GM21423 (cell line): Measurements from ENCODE around the gene MAML2.
"Not testable (repeated sequence)": the region's sequence is repeated elsewhere in the genome, so short reads cannot be mapped to it uniquely, and the experiment has no call there.

Experiments used
- ATAC-seq: cut with Tn5 transposase; IDR thresholded peaks from one replicate; pipeline ENCODE4 v1.9.1; 2021; ENCODE audit warnings: mild to moderate bottlenecking, moderate library complexity; ENCODE audit not compliant: unreplicated experiment

MAML2 gene

DNA sequence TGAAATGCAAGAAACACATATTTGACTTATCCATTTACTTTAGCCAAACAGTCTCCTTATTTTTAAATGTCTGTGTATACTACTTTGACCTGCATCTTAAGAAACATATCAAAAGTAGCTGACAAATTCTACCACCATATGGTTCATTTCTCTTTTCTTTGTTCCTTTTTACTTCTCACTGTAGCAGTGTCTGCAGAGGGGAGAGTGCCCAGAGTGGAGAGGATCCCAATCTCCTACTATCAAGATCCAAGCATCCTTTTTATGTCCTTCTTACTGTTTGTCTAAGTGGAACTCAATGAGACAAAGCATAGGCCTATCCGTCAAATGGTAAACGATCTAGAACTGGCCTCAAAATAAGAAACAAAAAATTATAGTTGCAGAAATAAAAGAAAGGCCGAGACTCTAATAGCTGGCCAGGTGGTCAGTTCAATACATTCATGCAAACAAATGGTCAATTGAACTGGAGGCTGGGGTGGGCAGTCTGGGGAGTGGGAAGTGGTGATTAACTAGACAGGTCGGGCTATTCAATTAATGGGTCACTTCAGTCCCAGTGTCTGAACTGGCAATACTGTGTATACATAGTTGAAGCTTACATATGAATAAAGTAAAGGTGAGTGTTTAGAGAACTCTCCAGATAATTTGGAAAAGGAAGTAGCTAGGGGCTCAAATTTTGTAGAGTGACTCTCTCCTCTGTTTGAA, 149.1 kb downstream of the MAML2 start:
- ATAC-seq = no peak

DNA sequence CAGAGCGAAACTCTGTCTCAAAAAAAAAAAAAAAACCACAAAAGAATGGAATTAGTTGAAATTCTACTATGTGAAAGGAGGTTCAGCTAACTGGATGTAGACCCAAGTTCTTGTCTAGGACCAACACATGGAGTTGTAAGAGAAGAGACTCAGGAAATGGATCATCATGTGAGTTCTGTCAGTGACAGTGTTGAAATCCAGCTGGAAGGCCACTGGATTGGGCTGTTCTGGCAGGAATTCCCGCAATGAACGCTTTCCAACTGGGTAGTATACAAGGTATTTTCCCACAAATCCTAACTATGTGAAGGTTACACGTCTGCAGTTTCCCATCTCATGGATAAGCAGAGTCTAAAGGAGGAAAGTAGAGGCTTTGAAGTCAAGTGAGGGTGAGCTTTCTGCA, 151.2 kb downstream of the MAML2 start:
- ATAC-seq = no peak

DNA sequence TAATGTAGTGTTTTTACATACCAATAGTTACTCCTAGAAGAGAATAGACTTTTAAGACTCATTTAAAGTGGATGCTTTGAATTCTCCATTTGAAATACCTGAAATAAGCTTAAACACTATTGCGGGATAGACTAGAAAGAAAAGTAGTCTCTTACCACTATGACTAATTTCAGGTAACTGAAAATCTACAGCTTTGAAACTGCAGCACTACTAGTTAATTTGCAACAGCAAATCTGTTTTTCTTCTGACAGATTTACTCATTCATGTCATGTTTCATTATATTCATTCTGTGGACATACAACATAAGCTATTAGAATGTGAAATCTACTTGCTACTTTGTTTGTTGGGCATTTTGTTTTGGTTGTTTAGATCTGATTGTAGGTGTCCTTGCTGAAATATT, 153.6 kb downstream of the MAML2 start:
- peak; percentile 38 for ATAC-seq

DNA sequence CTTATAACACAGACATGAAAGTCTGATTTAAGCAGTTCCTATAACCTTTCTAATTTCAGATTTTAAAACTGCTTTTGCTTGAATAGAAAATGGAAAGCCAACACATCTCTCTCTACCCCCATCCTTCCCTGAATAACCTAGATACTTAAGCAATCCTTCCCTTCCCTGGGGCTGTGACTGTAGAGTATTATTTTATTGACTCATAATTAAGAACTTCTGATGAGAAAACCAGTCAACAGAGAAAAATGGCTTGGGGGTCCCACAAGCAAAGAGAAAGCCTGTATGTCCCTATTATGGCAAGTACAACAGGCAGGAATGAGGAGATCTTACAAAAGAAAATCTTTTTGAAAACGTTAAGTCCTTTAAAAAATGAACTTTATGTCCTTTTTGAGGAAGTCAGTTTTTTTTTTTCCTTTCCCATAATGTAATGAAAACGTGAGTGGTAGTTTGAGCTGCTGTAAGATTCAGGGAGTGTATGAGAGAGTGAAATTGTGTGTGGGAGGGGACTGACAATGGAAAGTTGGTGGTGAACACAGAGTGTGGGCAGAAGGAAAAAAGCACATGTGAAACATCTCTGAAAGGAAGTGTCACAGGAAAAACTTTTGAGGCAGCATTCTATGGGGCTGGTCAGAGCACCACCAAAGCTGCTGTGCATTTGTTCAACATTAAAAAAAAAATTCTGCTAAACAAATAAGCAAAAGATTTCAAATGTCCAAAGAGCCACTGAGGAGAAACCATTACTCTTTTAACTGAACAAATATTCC, 154.6 kb downstream of the MAML2 start:
- peak; percentile 51 for ATAC-seq

DNA sequence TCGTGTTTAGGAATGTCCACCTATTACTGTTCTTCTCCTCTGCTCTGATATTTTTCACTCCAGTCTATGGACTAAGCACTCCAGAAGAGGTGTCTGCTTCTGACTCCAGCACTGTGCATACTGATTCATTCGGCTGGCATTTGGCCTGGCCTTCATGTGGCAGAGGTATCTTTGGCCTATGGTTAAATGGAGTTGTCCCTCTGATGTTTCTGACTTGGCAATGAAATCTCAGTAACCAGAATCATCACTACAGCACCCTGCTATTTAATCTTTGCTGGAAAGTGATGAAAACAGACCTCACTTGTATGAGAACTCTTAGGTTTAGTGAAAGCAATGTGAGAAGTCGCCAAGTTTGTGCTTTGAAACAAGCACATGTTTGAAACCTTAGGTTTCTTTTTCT, 155.2 kb downstream of the MAML2 start:
- no peak for ATAC-seq

DNA sequence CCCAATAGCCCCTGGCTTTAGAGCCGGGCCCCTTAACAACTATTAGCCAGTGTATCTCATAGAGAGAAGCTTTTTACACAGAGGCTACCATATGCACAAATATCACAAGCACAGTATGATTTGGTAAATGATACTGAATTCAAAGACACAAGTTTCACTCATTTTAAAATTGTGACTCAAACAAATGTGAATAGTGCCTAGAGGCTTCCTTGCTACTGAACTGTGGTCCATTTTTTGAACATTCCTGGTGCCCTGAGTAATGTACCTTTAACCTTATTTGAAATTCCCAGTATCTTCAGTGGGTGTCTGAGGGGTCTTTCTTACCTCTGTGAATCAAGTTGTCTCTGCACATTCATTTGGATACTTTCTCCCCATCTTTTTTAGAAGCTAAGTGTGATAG, 156.2 kb downstream of the MAML2 start:
- no peak for ATAC-seq

DNA sequence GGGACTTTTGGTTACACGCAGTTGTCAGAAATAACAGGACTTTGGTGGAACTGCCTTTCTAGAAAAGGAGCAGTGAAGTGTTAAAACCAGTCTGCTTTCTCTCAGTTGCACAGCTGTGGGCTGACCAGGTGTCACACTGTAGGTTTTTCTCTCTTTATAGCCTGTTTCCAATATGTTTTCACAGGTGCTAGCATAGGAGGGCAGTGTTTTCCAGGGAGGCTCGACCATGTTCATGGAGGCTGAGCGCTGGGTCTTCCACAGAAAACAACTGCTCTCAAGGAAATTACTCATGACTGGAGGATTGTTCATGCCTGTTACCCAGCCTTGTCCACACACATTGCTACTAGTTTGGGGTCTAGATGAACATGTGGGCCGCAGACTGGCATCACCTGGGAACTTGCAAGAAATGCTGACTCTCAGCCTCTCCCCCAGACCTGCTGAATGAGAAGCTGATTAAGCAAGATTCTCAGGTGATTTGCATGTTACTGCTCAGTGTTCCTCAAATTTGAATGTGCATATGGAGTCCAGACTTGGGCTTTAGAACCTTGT, 157.7 kb downstream of the MAML2 start:
- peak; percentile 66 for ATAC-seq

DNA sequence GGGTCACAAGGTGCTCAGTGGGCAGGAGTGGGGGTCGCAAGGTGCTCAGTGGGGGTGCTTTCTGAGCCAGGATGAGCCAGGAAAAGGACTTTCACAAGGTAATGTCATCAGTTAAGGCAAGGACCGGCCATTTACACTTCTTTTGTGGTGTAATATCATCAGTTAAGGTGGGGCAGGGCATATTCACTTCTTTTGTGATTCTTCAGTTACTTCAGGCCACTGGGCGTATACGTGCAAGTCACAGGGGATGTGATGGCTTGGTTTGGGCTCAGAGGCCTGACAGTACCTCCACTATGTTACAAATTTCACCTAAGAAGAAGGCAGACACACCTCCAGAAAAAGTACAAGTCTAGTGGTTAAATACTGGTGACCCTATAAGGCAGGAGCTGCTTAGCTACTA, 162.1 kb downstream of the MAML2 start:
- not testable (repeated sequence) for ATAC-seq

DNA sequence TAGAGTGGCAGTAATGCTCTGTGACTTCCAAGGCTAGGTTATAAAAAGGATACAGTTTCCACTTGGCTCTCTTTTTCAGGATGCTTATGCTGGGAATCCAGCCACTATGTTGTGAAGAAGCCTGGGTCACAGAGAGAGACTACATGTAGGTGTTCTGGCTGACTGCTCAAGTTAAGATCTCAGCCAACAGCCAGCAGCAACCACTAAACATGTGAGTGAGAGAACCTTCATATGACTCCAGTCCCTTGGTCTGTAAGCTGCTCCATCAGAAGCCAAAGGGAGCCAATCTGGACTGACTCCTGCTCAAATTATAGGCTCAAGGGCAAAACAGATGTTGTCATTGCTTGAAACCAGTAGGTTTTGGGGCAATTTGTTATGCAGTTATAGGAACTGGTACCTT, 162.7 kb downstream of the MAML2 start:
- ATAC-seq = peak; percentile 53

DNA sequence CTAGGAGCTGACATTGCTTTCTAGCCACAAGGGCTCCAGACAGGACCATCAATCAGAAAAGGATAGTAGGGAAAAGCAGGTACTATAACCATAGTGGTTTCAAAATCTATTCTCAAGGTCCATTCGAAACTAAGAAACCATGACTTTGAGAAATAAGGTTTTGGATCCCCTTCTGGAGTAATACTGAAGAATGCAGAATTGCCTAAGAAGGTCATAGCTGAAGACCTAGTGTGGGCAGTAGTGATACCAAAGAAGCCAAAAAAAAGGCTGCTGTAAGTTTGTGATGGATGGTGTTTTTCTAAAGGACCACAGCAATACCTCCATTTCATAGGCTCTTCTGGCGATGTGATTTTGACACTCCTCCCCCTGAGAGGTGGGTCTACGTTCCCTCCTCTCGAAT, 163.1 kb downstream of the MAML2 start:
- peak; percentile 30 for ATAC-seq

DNA sequence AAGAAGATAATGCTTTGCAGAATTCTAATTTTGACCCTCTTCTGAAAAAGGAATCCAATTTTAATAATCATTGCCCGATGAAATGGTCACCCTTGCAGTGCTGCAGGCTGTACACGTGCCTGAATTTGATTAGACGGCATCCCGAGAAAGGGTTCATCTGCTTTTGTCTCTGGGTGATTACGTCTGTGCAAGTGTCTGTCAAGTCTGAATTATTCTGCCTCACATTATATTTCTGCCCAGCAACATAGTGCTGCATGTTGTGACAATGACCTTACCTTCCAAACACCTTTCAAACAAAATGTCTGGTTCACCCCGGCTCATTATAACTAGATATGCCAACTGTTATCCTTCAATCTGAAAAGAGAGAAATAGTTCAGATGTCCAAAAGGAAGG, 164.1 kb downstream of the MAML2 start:
- ATAC-seq = no peak

DNA sequence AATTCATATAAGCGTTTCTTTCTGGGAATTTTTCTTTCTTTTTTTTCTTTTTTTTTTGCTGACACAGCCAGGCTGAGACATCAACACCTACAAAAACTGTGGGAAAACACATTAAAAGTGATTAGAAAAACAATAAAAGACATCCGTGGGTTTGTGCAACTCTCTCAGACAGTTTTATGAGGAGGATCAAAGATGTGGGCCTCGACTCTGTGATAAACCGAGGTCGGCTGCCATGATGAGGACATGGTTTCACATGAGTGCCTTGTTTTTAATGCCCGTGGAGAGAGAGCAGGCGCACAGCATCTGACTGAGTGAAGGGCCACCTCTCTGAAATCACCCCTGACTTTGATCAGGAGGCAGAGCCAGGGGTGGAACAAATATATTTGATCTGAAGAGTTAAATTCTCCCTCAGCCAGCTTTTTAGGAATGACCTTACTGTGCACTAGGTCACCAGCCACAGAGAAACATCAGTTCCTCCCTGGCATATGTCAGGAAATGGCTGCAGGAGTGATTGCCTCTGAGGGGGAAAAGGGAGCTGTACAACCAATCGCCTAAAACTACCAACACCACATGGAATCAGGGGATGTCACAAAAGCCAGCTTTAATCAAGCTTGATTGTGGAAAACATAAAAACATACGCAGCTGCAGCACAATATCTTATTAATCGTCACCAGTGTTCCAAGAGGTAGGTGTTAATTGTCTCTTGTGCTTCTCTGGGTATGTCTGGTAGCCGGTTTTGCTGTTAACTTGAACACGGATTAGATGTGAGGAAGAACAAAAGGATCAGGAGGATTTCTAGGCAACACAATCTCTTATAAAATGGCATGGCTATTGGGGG, 164.7 kb downstream of the MAML2 start:
- no peak for ATAC-seq

DNA sequence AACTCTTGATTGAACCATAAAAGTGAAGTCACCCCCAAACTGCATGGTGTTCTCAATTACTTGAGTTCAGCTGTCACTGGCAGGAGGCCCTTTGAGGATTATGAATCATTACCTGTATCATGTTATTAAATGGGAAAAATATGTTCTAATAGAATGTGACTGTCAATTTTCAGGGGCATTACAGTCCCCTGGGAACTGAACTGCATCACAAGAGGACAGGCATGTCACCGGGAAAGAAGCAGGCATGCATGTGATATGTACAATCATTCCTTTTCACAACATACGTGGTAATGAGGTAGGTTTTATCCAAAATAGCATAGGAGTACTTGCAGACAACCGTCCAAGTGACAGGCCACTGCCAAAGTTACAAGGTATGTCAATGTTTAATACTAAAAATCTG, 165.8 kb downstream of the MAML2 start:
- no peak for ATAC-seq

DNA sequence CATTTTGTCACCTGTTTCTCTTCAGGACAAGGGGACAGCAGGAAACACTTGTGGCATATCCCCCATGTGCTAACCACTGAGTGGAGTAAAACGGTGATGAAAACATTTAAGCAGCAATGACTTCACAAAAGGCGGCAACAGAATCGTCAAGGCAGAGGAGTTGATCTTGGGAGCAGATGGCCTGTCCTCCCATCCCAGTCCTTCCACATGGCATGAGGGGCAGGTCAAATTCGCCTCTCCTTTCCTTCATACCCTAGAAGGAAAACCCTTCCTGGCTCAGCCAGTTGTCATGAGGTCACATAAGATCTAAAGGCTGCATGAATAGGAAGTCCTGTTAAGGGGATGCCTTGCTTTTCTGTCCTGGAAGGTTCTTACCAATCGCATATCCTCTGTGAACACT, 169.1 kb downstream of the MAML2 start:
- ATAC-seq = no peak

DNA sequence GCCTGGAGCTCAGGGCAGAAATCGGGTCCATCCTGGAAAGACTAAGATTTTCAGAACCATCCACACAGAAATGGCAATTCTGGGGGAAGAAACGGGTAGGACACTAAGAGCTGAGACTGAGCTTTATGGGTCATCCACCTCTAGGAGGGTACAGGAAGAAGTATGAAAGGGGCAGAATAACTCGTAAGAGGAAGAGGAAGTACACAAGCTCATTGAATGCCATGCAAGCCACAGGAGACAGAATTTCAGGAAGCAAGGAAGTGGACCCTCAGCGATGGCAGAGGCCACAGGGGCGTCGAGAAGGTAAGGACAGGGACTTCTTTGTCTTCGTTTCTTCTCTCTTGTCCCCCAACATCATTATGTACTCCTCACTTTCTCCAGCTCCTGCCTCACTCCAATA, 169.6 kb downstream of the MAML2 start:
- no peak for ATAC-seq

DNA sequence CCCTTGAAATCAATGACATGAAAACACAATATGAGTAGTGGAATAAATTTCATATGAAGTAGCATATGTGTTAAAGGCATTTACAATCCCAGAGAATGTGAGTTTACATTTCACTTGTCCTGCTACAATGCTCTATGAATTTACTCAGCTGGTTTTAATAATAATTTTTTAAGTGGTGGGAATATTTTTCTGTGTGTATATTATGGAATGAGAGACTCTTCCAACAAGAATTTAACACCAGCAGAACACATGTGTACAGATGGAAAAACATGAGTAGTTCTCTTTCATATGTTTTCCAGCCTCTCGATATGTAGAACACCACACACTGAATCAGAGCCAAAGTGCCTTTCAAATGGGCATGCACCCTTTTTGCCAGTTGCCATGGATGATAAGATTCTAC, 170.4 kb downstream of the MAML2 start:
- no peak for ATAC-seq

DNA sequence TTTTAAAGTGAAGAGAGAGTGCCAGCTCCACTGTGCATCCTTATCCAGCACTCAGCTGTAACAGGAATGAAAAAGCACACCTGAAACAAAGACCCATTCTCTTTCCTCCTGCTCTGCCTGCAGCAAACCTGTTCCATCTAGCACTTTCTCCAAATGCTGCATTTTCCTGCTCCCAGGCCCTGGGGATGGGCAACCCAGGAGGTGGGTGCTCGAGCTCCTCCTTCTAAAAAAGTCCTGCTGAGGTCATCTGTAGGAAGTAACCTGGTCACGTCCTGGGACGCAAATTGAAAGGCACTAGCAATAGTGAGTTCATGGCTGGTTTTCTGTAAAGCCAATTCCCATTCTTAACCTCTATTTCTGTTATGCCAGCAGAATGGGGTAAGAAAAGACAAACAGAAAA, 173.7 kb downstream of the MAML2 start:
- ATAC-seq = no peak

DNA sequence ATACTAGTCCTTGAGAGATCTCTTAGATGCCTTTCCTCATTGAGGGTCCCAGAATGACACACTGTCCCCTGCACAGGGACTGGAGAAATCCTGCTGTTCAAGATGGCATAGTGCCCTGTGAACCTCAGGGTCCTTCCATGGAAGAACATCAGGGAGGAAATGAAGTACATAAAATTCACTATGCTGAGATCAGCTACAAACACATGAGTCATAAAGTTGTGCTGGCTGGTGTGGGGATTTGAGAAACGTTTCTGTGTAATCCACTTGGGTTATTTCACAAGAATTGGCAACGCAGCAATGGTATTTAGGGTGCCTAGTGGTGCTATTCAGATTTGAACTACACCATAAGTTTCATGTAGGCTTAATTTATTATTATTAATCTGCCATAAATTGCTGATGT, 174.4 kb downstream of the MAML2 start:
- ATAC-seq = no peak

DNA sequence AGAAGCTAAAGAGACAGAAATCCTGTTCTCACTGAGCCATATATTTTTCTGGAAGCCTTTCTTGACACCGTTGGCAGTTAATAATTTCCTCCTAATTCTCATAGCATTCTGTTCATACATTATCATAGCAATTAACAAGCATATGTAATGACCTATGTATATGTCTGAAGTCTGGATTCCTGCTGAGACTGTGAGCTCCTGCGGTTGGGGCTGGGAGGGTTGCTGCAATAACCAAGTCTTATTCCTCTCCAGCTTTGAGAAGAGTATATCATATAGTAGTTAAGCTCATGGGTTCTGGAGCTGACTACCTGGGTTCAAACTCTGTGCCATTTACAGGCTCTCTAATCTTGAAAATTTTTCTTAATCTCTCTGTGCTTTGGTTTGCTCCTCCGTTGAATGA, 175.2 kb downstream of the MAML2 start:
- no peak for ATAC-seq

DNA sequence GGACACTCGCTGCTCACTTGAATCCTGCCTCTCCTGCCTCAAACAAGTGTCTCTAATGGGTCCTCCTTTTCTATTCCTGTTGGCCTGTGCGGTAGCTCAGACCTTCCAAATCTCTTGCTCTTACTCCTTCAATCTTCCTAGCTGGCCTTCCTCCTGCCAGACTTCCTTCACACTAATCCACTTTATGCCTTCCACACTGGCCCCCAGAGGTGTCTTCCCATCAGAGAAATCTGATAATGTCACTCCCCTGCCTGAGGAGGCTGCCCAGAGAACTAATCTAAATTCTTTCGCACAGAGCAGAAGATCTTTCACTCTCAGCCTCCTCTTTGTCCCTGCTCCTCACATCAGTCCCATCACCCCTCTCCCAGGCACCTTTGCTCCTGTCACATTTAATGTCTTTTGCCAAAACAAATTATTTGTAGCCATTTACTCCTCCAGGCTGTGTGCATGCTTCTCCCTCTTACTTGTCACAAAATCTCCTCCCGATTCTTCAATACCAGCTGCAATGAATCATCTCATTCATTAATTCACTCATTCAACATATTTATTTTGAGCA, 175.7 kb downstream of the MAML2 start:
- no peak for ATAC-seq

DNA sequence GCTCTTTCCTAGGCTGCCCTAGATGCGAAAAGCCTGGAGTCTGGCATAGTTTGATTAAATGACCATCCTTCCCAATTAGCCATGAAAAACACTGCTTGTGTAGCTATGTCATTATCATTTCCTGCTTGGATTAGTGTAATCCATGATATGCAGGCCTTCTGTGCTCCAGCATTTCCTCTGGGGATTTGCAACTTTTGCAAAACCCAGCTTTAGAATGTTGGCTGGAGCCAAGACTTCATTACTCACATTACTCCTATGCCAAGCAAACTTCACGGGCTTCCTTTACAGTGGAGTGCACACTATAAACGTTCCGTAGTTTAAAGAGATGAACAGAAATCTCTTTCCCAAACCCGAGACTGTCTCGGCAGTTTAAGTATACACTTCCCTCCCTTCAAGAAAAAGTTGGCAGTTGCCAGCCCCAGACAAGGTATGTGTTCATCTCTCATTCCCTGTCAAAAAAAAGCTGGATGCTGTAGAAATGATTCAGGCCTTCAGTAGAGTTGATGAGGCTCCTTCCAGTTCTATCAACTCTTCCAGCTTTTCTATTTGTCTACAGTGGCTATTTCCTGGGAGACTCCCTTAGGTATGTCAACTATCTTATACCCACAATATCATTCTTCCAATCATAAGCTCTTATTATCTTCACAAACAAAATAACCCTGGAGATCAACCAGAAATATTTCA, 180.0 kb downstream of the MAML2 start:
- no peak for ATAC-seq
